Urinary bladder (tissue), 4 donors: ENCODE measurements around the gene FMO3. TPM values are rescaled to one million over a fixed set of nuclear protein-coding genes. Genes with fewer than 3 reads are reported as not detected.

Experiments used
- DNase-seq: peaks from one replicate; pipeline ENCODE4 v3.0.0-alpha.2; 2015; ENCODE audit errors: extremely low spot score
- H3K27ac ChIP-seq: one replicate; pipeline ENCODE4 v1.5.1; 2013; ENCODE audit warnings: low read depth, mild to moderate bottlenecking, moderate library complexity
- H3K36me3 ChIP-seq: one replicate; pipeline ENCODE4 v1.6.1; 2013; ENCODE audit warnings: mild to moderate bottlenecking, moderate library complexity; ENCODE audit not compliant: insufficient read depth
- H3K4me1 ChIP-seq: one replicate; pipeline ENCODE4 v1.6.1; 2013; ENCODE audit warnings: mild to moderate bottlenecking, moderate library complexity; ENCODE audit not compliant: insufficient read depth
- H3K4me3 ChIP-seq: one replicate; pipeline ENCODE4 v1.5.1; 2013; ENCODE audit warnings: low read depth, low read length
- WGBS: extraction: QIAGEN DNeasy Blood & Tissue Kit; methylation state at CpG from one replicate; pipeline ENCODE4 v1.1.7; 2013; 5-methylcytosine and 5-hydroxymethylcytosine counted together
- polyA plus RNA-seq: library from polyadenylated mRNA; stranded (reverse); fragments of 200-250 nt; gene quantifications from one replicate; pipeline ENCODE4 v1.2.3, GENCODE V29; 2013
- total RNA-seq: library from RNA; depleted of rRNA; stranded (reverse); fragments of >200 nt; gene quantifications from one replicate; pipeline ENCODE4 v1.2.3, GENCODE V29; 2014
- donor health status: healthy with polysubstance abuse.
- donor health status: healthy.

Gene FMO3
- total and polyA plus RNA-seq, 2 donors = 0.48 to 1.4 TPM

DNA sequence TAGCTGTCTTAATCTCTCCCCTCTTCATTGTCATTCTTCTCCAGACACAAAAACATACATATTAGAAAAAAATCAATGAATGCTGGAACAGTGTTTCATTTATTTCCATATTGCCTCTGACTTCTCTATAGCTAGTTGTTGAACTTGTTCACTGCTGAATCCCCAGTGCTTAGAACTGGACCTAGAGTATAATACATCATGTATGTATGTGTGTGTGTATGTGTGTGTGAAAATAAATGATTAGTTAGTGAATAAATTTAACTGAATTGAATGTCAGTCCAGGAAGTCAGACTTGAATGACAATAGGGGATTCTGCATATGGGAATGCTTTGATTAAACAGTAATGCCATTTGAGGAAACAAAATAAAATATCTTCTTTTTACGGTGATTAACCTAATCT, 36.4 kb downstream of the FMO3 start:
- no peak for DNase-seq
- Histone ChIP-seq H3K27ac (no peak overlapping the region), H3K4me1 (no peaks in the 10 kb centered on the region)

GRCh38 chr1:171127501-171127900, 36.8 kb downstream of the FMO3 start:
- DNase-seq = no peak
- no peak overlapping the region for H3K27ac ChIP-seq

More for the DNA sequence above, 36.4 kb downstream of the FMO3 start:
- 66% methylated on average over 1 of the region's 1 CpG for WGBS
- no peak overlapping the region for H3K4me3 ChIP-seq
- no peaks in the 10 kb centered on the region for H3K36me3 ChIP-seq

DNA sequence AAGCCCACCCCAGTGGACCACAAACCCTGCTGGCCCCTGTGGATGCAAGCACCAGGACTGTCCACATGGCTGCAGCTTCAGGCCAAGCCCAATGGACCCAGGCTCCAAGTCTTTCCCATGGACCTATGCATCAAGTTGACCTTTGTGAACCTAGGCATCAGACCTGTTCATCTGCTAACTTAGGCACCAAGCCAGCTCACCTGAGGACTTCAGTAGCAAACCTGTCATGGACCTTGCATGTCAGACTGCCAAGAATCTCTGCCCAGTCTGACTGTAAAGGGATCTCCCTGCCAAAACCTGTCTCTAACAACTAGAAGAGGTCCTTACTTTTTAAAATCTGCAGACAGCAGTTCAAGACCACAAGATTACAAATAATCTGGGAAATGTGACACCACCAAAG, 37.8 kb downstream of the FMO3 start:
- Histone ChIP-seq H3K4me3 (no peak overlapping the region), H3K4me1 (no peaks in the 10 kb centered on the region), H3K27ac (no peak overlapping the region), H3K36me3 (no peaks in the 10 kb centered on the region)
- no peak for DNase-seq

More at GRCh38 chr1:171127501-171127900, 36.8 kb downstream of the FMO3 start:
- Histone ChIP-seq H3K4me1 (no peaks in the 10 kb centered on the region), H3K36me3 (no peaks in the 10 kb centered on the region), H3K4me3 (no peak overlapping the region)
- WGBS = 38% methylated on average over 2 of the region's 2 CpGs

DNA sequence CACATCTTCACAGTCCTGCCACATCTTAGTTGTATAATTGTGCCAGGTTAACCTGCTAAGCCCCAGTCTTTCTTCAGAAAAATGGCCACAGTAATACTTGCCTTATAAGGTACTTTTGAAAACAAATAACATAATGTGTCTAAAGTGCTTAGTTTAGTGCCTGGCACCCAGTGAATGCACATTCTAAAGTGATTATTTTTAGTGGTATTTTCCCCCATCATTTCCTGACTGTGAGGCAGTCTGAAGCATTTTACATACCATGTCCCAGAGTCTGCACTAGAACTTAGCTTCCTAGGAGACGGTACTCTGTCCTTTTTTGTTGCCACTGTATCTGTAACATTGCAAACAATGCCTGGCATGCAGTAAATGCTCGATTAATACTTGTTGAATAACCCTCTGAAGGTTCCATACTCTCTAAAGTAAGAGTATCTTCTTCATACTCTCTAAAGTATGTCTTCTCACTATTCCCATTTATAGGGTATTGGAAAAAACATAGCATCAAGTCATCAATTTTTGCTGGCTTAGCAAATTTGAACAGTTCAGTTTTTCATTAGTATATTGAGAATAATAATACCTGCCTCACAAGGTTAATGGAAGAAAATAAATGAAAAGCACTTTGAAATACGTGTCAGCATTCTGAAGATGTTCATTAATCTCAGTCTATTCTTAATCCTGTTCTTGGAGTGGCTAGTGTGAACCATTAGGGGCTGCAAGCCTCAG, 43.7 kb downstream of the FMO3 start:
- DNase-seq = no peak
- no peak overlapping the region for H3K27ac ChIP-seq
- H3K4me1 ChIP-seq = no peaks in the 10 kb centered on the region
- H3K36me3 ChIP-seq = no peaks in the 10 kb centered on the region
- H3K4me3 ChIP-seq = no peak overlapping the region
- WGBS = 55% methylated on average over 3 of the region's 3 CpGs

DNA sequence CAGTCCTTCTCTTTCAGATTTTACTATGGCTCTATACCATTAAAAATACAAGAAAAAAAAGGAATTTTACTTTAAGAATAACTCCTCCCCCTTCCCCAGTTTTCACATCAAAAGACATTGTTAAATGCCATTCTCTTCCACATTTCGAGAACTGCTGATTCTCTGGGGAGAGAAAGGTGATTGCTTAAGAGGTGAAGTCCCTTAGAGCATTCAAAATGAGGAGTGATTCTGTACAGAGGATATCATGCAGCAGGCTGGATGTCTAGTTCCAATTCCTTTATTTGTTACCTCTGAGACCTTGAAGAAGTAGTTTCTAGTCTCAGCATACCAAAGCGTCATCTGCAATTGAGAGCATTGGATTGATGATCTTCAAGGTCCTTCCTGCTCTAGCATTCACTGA, 46.9 kb downstream of the FMO3 start:
- Histone ChIP-seq H3K36me3 (no peaks in the 10 kb centered on the region), H3K27ac (no peak overlapping the region), H3K4me1 (no peaks in the 10 kb centered on the region), H3K4me3 (no peak overlapping the region)
- DNase-seq = no peak
- 75% methylated on average over 2 of the region's 2 CpGs for WGBS

- Histone ChIP-seq H3K4me1 (no peaks in the 10 kb centered on the region), H3K4me3 (no peak overlapping the region), H3K36me3 (no peaks in the 10 kb centered on the region), H3K27ac (no peak overlapping the region)
- 70% methylated on average over 2 of the region's 2 CpGs for WGBS
- DNase-seq = no peak
Observed at GRCh38 chr1:171138980-171139379, 48.3 kb downstream of the FMO3 start.

DNA sequence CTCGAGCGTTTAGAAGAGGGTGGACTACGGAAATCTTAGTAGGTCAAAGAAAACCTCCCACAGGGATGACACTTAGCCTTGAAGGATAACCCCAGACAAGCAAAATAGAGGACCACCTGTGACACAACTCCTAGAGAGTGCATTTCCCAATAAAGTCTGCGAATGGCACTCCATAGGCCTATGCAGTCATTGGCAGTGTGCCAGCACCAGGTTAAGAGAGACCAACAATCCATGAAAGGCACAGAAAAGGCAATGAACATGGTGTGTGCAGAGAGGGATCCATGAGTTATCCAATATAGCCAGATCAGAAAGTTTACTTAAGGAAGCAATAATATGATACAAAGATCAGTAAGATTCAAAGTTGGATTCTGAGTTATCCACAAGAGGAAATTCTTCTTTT, 49.2 kb downstream of the FMO3 start:
- WGBS = 84% methylated on average over 4 of the region's 4 CpGs
- DNase-seq = no peak
- H3K36me3 ChIP-seq = no peaks in the 10 kb centered on the region
- no peak overlapping the region for H3K27ac ChIP-seq
- no peaks in the 10 kb centered on the region for H3K4me1 ChIP-seq
- H3K4me3 ChIP-seq = no peak overlapping the region

DNA sequence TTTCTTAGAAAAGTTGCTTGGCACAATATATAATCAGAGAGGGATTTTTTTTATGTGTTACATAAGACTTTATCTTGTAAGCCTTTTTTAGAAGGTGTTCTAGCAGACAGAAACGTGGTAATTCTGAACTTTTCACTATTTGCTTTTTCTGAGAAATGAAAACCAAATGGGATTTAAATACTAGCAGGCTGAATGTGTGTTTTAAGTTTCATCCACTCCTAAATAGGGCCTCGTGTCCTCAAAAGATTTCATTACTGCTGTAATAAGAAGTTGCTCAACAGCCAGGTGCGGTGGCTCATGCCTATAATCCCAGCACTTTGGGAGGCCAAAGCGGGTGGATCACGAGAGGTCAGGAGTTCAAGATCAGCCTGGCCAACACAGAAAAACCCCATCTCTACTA, 49.7 kb downstream of the FMO3 start:
- Histone ChIP-seq H3K36me3 (no peaks in the 10 kb centered on the region), H3K4me1 (no peaks in the 10 kb centered on the region), H3K27ac (no peak overlapping the region), H3K4me3 (no peak overlapping the region)
- no peak for DNase-seq
- WGBS = 66% methylated on average over 5 of the region's 5 CpGs

GRCh38 chr1:171140956-171141687, 50.4 kb downstream of the FMO3 start:
- no peak overlapping the region for H3K4me3 ChIP-seq
- no peaks in the 10 kb centered on the region for H3K4me1 ChIP-seq
- no peak overlapping the region for H3K27ac ChIP-seq
- DNase-seq = no peak
- no peaks in the 10 kb centered on the region for H3K36me3 ChIP-seq
- 31% methylated on average over 4 of the region's 4 CpGs for WGBS

GRCh38 chr1:171141688-171142415, 51.1 kb downstream of the FMO3 start:
- peak; percentile 82 for DNase-seq
- H3K36me3 ChIP-seq = no peaks in the 10 kb centered on the region
- H3K4me1 ChIP-seq = no peaks in the 10 kb centered on the region
- H3K4me3 ChIP-seq = no peak overlapping the region
- H3K27ac ChIP-seq = no peak overlapping the region
- 22% methylated on average over 6 of the region's 6 CpGs for WGBS

- peak; percentile 18 for DNase-seq
- no peaks in the 10 kb centered on the region for H3K4me1 ChIP-seq
Observed at GRCh38 chr1:171142416-171143385, 52.0 kb downstream of the FMO3 start.

DNA sequence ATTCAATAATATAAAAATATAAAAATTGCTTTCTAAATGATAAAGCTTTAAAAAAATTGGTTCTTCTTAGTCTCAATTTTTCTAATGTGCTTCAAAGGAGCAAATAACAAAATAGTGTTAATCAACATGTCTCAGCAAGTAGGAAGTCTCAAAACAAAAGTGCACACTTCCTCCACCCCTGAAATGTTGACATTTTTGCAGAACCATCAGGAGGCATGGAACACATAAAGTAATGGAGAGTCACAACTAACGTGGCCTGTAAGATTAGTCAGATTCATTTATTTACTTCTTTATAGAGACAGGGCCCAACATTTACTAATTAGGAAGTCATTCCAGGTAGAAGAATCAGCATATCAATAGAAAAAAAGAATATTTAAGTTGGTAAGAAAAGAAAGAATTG, 59.5 kb downstream of the FMO3 start:
- Histone ChIP-seq H3K36me3 (no peaks in the 10 kb centered on the region), H3K4me3 (no peak overlapping the region), H3K4me1 (no peaks in the 10 kb centered on the region), H3K27ac (no peak overlapping the region)
- no peak for DNase-seq
- WGBS = 59% methylated on average over 1 of the region's 1 CpG

More at GRCh38 chr1:171142416-171143385, 52.0 kb downstream of the FMO3 start:
- Histone ChIP-seq H3K4me3 (no peak overlapping the region), H3K36me3 (no peaks in the 10 kb centered on the region), H3K27ac (peak overlapping the region; percentile 67)
- 38% methylated on average over 8 of the region's 8 CpGs for WGBS

DNA sequence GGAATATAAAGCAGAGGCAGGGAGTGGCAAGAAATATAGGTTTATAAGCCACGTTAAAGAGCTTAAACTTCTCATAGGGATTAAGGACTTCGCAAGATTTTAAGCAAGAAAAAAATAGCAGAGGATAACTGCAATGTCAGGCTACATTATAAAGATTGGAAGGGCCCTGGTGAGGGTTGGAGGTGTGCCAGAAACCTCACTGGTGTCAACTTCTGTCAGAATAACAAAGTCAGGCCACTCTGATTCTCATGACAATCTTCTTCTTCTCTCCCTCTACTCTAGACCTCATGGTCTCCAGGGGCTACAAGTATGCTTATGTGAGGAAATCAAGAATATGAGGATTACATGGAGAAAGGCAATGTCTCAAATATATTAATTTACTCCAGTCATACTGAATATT, 61.8 kb downstream of the FMO3 start:
- no peak overlapping the region for H3K4me3 ChIP-seq
- no peaks in the 10 kb centered on the region for H3K4me1 ChIP-seq
- DNase-seq = no peak
- H3K36me3 ChIP-seq = no peaks in the 10 kb centered on the region
- no peak overlapping the region for H3K27ac ChIP-seq
- WGBS = 48% methylated on average over 2 of the region's 2 CpGs
